ENCODE results near the gene MGMT.

The MGMT gene

GRCh38 chr10:129718548-129719414 lies 251.7 kb downstream of the MGMT start:
- no peak overlapping the region for H3K9ac ChIP-seq (ENCODE audit: low read depth in 1 of 2, low read length in 2 of 2)
- no peaks in the 10 kb centered on the region for H3K4me1 ChIP-seq (ENCODE audit: control insufficient read depth in 2 of 2, insufficient read depth in 2 of 2, low read length in 2 of 2)
- H3K4me3 ChIP-seq (ENCODE audit: low read length in 2 of 2), result no peak overlapping the region
- H3K27me3 ChIP-seq (ENCODE audit: control insufficient read depth in 2 of 2, insufficient read depth in 2 of 2, low read length in 2 of 2), result no peaks in the 10 kb centered on the region
- no peaks in the 10 kb centered on the region for H3K36me3 ChIP-seq (ENCODE audit: control insufficient read depth in 2 of 2, insufficient read depth in 2 of 2, low read length in 2 of 2)
- H3K27ac ChIP-seq (ENCODE audit: low read depth in 2 of 2, low read length in 2 of 2), result no peak overlapping the region
- no peaks in the 10 kb centered on the region for H3K9me3 ChIP-seq (ENCODE audit: control insufficient read depth in 2 of 2, low read length in 2 of 2)

DNA sequence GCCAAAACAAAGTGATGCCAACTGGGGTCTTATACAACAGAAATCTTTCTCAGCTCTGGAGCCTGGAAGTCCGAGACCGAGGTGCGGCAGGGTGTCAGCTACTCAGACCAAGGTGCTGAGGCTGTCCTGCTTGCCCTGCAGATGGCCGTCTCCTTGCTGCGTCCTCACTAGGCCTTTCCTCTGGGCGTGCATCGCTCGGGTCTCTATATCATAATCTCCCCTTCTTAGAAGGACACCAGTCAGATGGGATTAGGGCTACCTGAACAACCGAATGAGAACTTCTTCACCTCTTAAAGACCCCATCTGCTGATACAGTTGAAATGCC lies 252.3 kb downstream of the MGMT start:
- Histone ChIP-seq H3K9ac (ENCODE audit: low read depth in 1 of 2, low read length in 2 of 2) (no peak overlapping the region), H3K4me3 (ENCODE audit: low read length in 2 of 2) (no peak overlapping the region), H3K9me3 (ENCODE audit: control insufficient read depth in 2 of 2, low read length in 2 of 2) (no peaks in the 10 kb centered on the region), H3K27ac (ENCODE audit: low read depth in 2 of 2, low read length in 2 of 2) (no peak overlapping the region), H3K4me1 (ENCODE audit: control insufficient read depth in 2 of 2, insufficient read depth in 2 of 2, low read length in 2 of 2) (no peaks in the 10 kb centered on the region), H3K36me3 (ENCODE audit: control insufficient read depth in 2 of 2, insufficient read depth in 2 of 2, low read length in 2 of 2) (no peaks in the 10 kb centered on the region), H3K27me3 (ENCODE audit: control insufficient read depth in 2 of 2, insufficient read depth in 2 of 2, low read length in 2 of 2) (no peaks in the 10 kb centered on the region)

- Histone ChIP-seq H3K9me3 (ENCODE audit: control insufficient read depth in 2 of 2, low read length in 2 of 2) (no peaks in the 10 kb centered on the region), H3K4me3 (ENCODE audit: low read length in 2 of 2) (no peak overlapping the region), H3K27ac (ENCODE audit: low read depth in 2 of 2, low read length in 2 of 2) (no peak overlapping the region), H3K4me1 (ENCODE audit: control insufficient read depth in 2 of 2, insufficient read depth in 2 of 2, low read length in 2 of 2) (no peaks in the 10 kb centered on the region), H3K36me3 (ENCODE audit: control insufficient read depth in 2 of 2, insufficient read depth in 2 of 2, low read length in 2 of 2) (no peaks in the 10 kb centered on the region), H3K27me3 (ENCODE audit: control insufficient read depth in 2 of 2, insufficient read depth in 2 of 2, low read length in 2 of 2) (no peaks in the 10 kb centered on the region), H3K9ac (ENCODE audit: low read depth in 1 of 2, low read length in 2 of 2) (no peak overlapping the region)
Measured at GRCh38 chr10:129719889-129720590, 253.0 kb downstream of the MGMT start.

DNA sequence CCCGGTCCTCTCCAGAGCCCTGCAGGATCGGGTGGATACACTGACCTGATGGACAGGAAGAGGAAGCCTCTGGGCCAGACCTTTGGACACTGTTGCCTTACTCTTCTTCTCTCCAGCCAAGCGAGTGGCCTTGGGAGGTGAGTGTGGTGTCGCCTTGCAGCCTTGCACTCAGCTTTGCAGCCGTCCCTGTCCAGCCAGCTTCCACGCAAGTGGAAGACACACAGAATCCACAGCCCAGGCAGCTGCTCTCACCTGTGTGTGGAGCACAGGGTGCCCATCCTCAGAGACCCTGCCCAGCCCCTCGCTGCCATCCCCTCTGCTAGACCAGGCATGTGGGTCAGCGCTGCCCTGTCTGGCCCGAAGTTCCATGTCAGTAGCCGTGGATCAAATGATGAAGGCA lies 258.0 kb downstream of the MGMT start:
- no peaks in the 10 kb centered on the region for H3K27me3 ChIP-seq (ENCODE audit: control insufficient read depth in 2 of 2, insufficient read depth in 2 of 2, low read length in 2 of 2)
- no peak overlapping the region for H3K9ac ChIP-seq (ENCODE audit: low read depth in 1 of 2, low read length in 2 of 2)
- H3K4me3 ChIP-seq (ENCODE audit: low read length in 2 of 2), result no peak overlapping the region
- no peaks in the 10 kb centered on the region for H3K36me3 ChIP-seq (ENCODE audit: control insufficient read depth in 2 of 2, insufficient read depth in 2 of 2, low read length in 2 of 2)
- no peak overlapping the region for H3K27ac ChIP-seq (ENCODE audit: low read depth in 2 of 2, low read length in 2 of 2)
- H3K4me1 ChIP-seq (ENCODE audit: control insufficient read depth in 2 of 2, insufficient read depth in 2 of 2, low read length in 2 of 2), result no peaks in the 10 kb centered on the region
- H3K9me3 ChIP-seq (ENCODE audit: control insufficient read depth in 2 of 2, low read length in 2 of 2), result no peaks in the 10 kb centered on the region

DNA sequence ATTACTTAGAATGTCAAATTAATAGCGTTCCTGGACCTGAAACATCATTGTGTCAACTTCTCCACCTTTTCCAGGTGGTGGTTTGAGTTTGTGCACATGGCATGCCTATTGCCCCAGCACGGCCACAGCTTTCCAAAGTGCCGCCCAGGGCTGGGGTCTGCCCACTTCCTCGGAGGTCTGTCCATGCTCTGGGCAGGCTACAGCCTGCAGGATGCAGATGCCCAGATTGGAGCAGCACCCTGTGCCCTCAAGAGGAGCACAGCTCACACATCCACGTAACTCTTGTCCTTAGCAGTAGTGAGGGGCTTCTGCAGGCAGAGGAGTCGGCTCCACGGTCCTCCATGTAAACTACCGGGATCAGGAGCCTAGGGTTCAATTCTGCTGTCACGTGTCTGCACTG lies 258.4 kb downstream of the MGMT start:
- no peaks in the 10 kb centered on the region for H3K9me3 ChIP-seq (ENCODE audit: control insufficient read depth in 2 of 2, low read length in 2 of 2)

GRCh38 chr10:129725890-129726631 lies 259.0 kb downstream of the MGMT start:
- Histone ChIP-seq H3K27ac (ENCODE audit: low read depth in 2 of 2, low read length in 2 of 2) (no peak overlapping the region), H3K4me3 (ENCODE audit: low read length in 2 of 2) (no peak overlapping the region), H3K27me3 (ENCODE audit: control insufficient read depth in 2 of 2, insufficient read depth in 2 of 2, low read length in 2 of 2) (no peaks in the 10 kb centered on the region), H3K9ac (ENCODE audit: low read depth in 1 of 2, low read length in 2 of 2) (no peak overlapping the region), H3K36me3 (ENCODE audit: control insufficient read depth in 2 of 2, insufficient read depth in 2 of 2, low read length in 2 of 2) (no peaks in the 10 kb centered on the region), H3K9me3 (ENCODE audit: control insufficient read depth in 2 of 2, low read length in 2 of 2) (no peaks in the 10 kb centered on the region), H3K4me1 (ENCODE audit: control insufficient read depth in 2 of 2, insufficient read depth in 2 of 2, low read length in 2 of 2) (no peaks in the 10 kb centered on the region)

More for the DNA sequence above, 258.4 kb downstream of the MGMT start:
- H3K4me1 ChIP-seq (ENCODE audit: control insufficient read depth in 2 of 2, insufficient read depth in 2 of 2, low read length in 2 of 2), result no peaks in the 10 kb centered on the region
- H3K9ac ChIP-seq (ENCODE audit: low read depth in 1 of 2, low read length in 2 of 2), result no peak overlapping the region
- no peak overlapping the region for H3K4me3 ChIP-seq (ENCODE audit: low read length in 2 of 2)
- H3K27ac ChIP-seq (ENCODE audit: low read depth in 2 of 2, low read length in 2 of 2), result no peak overlapping the region
- H3K27me3 ChIP-seq (ENCODE audit: control insufficient read depth in 2 of 2, insufficient read depth in 2 of 2, low read length in 2 of 2), result no peaks in the 10 kb centered on the region
- no peaks in the 10 kb centered on the region for H3K36me3 ChIP-seq (ENCODE audit: control insufficient read depth in 2 of 2, insufficient read depth in 2 of 2, low read length in 2 of 2)

GRCh38 chr10:129727071-129727470 lies 260.0 kb downstream of the MGMT start:
- no peaks in the 10 kb centered on the region for H3K27me3 ChIP-seq (ENCODE audit: control insufficient read depth in 2 of 2, insufficient read depth in 2 of 2, low read length in 2 of 2)
- H3K36me3 ChIP-seq (ENCODE audit: control insufficient read depth in 2 of 2, insufficient read depth in 2 of 2, low read length in 2 of 2), result no peaks in the 10 kb centered on the region
- no peak overlapping the region for H3K4me3 ChIP-seq (ENCODE audit: low read length in 2 of 2)
- no peak overlapping the region for H3K27ac ChIP-seq (ENCODE audit: low read depth in 2 of 2, low read length in 2 of 2)
- no peaks in the 10 kb centered on the region for H3K4me1 ChIP-seq (ENCODE audit: control insufficient read depth in 2 of 2, insufficient read depth in 2 of 2, low read length in 2 of 2)
- H3K9ac ChIP-seq (ENCODE audit: low read depth in 1 of 2, low read length in 2 of 2), result no peak overlapping the region
- no peaks in the 10 kb centered on the region for H3K9me3 ChIP-seq (ENCODE audit: control insufficient read depth in 2 of 2, low read length in 2 of 2)

GRCh38 chr10:129727495-129727894 lies 260.5 kb downstream of the MGMT start:
- H3K36me3 ChIP-seq (ENCODE audit: control insufficient read depth in 2 of 2, insufficient read depth in 2 of 2, low read length in 2 of 2), result no peaks in the 10 kb centered on the region

DNA sequence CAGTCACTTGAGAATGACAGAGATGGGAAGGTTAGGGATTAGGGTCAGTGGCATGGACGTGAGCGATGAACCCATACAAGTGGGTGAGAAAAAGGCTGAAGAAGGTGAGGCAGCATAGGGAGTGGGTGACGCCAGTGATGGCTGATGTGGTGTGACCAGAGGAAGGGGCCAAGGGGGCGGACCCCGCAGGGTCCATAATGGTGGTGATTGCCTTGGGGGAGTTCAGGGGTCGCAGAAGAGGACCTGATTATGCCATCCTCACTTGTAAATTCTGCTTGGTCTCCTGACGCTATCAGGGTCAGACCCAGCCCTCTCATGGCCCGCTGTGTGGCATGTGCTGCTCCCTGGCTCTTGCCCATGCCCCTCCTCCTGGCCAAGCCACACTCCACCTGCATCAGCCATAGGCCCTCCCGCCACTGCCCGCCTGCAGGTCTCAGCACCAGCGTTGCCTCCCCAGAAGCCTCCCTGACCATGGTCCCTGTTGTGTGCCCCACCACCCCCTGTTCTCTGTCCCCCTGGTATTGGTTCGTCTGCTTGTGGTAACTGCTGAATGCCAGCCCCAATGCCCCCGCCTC lies 261.3 kb downstream of the MGMT start:
- no peaks in the 10 kb centered on the region for H3K36me3 ChIP-seq (ENCODE audit: control insufficient read depth in 2 of 2, insufficient read depth in 2 of 2, low read length in 2 of 2)
- no peak overlapping the region for H3K9ac ChIP-seq (ENCODE audit: low read depth in 1 of 2, low read length in 2 of 2)
- H3K4me3 ChIP-seq (ENCODE audit: low read length in 2 of 2), result no peak overlapping the region
- no peaks in the 10 kb centered on the region for H3K4me1 ChIP-seq (ENCODE audit: control insufficient read depth in 2 of 2, insufficient read depth in 2 of 2, low read length in 2 of 2)
- no peak overlapping the region for H3K27ac ChIP-seq (ENCODE audit: low read depth in 2 of 2, low read length in 2 of 2)
- H3K9me3 ChIP-seq (ENCODE audit: control insufficient read depth in 2 of 2, low read length in 2 of 2), result no peaks in the 10 kb centered on the region
- H3K27me3 ChIP-seq (ENCODE audit: control insufficient read depth in 2 of 2, insufficient read depth in 2 of 2, low read length in 2 of 2), result no peaks in the 10 kb centered on the region

More at GRCh38 chr10:129727495-129727894, 260.5 kb downstream of the MGMT start:
- Histone ChIP-seq H3K9me3 (ENCODE audit: control insufficient read depth in 2 of 2, low read length in 2 of 2) (no peaks in the 10 kb centered on the region), H3K27ac (ENCODE audit: low read depth in 2 of 2, low read length in 2 of 2) (no peak overlapping the region), H3K27me3 (ENCODE audit: control insufficient read depth in 2 of 2, insufficient read depth in 2 of 2, low read length in 2 of 2) (no peaks in the 10 kb centered on the region), H3K4me3 (ENCODE audit: low read length in 2 of 2) (no peak overlapping the region), H3K4me1 (ENCODE audit: control insufficient read depth in 2 of 2, insufficient read depth in 2 of 2, low read length in 2 of 2) (no peaks in the 10 kb centered on the region), H3K9ac (ENCODE audit: low read depth in 1 of 2, low read length in 2 of 2) (no peak overlapping the region)

Data from mucosa of rectum (tissue), 2 donors.